Activated naive CD8-positive, alpha-beta T cell treated with anti-CD3 and anti-CD28 coated beads, Interleukin-2, amount 10 ng/mL, durations not matched to agents 7 days and 5 days (primary cell): ENCODE results near the gene THOC5. TPM values are rescaled to one million over a fixed set of nuclear protein-coding genes. Genes with fewer than 3 reads are reported as not detected.
A peak's percentile ranks its signal among the peaks of the same experiment; 100 is the strongest.

Experiments
- ATAC-seq: fragments of 150-1000 bp; cut with Tn5 transposase; one replicate; pipeline ENCODE4 v1.10.0; 2021; ENCODE audit warnings: low read depth, moderate library complexity
- POLR2A ChIA-PET: fragments of 350-600 bp; sonication (Branson Sonifier 250); formaldehyde crosslinking; loops from one replicate; lab custom pipeline; 2021; ENCODE audit warnings: antibody characterized with exemption; lab: Charles Lee
- DNase-seq: peaks from one replicate; pipeline ENCODE4 v3.0.0; 2021
- H3K27ac Mint-ChIP-seq: one replicate; pipeline ENCODE4 v1.8.0; 2022; ENCODE audit warnings: mild to moderate bottlenecking, mixed read lengths
- H3K27me3 Mint-ChIP-seq: one replicate; pipeline ENCODE4 v1.8.0; 2022; ENCODE audit warnings: mild to moderate bottlenecking, moderate library complexity, mixed read lengths
- H3K36me3 Mint-ChIP-seq: one replicate; pipeline ENCODE4 v1.8.0; 2021; ENCODE audit warnings: mild to moderate bottlenecking, mixed read lengths
- H3K4me1 Mint-ChIP-seq: one replicate; pipeline ENCODE4 v1.8.0; 2021; ENCODE audit warnings: mixed read lengths
- H3K4me3 Mint-ChIP-seq: one replicate; pipeline ENCODE4 v1.8.0; 2022; ENCODE audit warnings: mild to moderate bottlenecking, moderate library complexity, mixed read lengths
- H3K9me3 Mint-ChIP-seq: one replicate; pipeline ENCODE4 v1.8.0; 2021; ENCODE audit warnings: mixed read lengths
- total RNA-seq, 2 experiments: library from RNA; stranded (reverse); gene quantifications; one replicate each; pipeline ENCODE4 v1.2.3, GENCODE V29; 2021

Gene THOC5
- total RNA-seq, 2 experiments from 2014 or later = 57.8 to 58.9 TPM

DNA sequence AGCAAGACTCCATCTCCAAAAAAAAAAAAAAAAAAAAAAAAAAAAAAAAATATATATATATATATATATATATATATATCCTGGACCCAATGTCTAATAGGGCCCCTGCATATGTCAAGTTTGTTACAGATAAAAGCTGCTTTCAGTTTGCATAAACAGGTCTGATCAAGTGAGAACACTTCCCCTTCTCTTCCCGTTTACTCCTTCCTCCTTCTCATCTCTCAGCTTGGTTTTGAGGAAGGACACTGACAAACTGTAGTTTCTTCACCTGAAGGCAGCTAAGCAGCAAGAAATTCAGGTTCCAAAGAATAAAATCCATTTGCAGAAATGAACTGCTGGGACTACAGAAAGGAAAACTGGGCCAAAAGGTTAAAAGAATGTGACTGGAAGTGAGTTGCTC, 11.7 kb downstream of the THOC5 start:
- Mint-ChIP-seq H3K36me3 (peaks cover 26% of the 10 kb centered on the region), H3K4me1 (peaks cover 2% of the 10 kb centered on the region), H3K4me3 (no peak overlapping the region), H3K9me3 (no peaks in the 10 kb centered on the region), H3K27me3 (no peaks in the 10 kb centered on the region), H3K27ac (no peak overlapping the region)
- ATAC-seq = no peak
- POLR2A ChIA-PET = interaction anchor here (1.3 kb wide), 1 partner anchor 12 kb away, joined by 3 read pairs; the partner anchor contains the start of gene THOC5
- DNase-seq = no peak

DNA sequence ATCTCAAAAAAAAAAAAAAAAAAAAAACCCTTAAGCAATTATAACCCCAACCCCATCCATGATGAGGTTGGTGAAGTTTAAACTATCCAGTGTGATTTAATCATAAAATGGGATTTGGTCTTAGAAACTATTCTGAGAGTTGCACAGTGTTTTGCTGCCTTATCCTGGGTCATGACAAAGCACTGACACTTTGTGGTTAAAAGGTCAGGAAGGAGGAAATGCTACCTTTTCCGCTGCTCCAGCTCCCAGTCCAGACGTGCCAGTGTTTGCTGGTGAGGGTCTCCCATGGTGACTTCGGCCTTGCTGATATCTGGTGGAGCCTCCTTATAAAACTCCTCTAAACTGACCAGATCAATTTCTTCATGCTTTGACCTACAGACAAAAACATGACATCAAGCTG, 14.5 kb downstream of the THOC5 start:
- no peaks in the 10 kb centered on the region for H3K27me3 Mint-ChIP-seq
- no peaks in the 10 kb centered on the region for H3K9me3 Mint-ChIP-seq
- DNase-seq (no peak), ATAC-seq (no peak)
- H3K4me3 Mint-ChIP-seq = no peak overlapping the region
- H3K27ac Mint-ChIP-seq = no peak overlapping the region
- peaks cover 2% of the 10 kb centered on the region for H3K4me1 Mint-ChIP-seq
- H3K36me3 Mint-ChIP-seq = peaks cover 35% of the 10 kb centered on the region
- POLR2A ChIA-PET = no interaction called here

DNA sequence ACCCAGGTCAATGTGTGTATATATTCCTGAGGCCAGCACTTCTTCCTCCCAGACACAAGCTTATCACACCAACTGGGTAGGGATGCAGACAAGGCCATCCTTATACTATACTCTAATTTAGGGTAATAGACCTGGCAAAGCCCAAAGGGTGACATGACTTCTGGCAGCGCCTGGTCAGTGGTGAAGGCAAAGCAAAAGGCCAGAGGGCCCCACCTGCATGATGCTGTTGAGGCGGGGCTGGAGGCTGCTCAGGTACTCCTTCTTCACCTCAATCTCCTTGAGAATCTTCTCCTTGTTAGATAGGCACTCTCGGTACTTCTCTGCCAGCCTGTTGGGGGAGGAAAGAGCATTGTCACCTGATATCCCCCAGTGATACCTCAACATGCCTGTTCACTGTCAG, 17.1 kb downstream of the THOC5 start:
- Mint-ChIP-seq H3K36me3 (peaks cover 40% of the 10 kb centered on the region), H3K4me3 (no peak overlapping the region), H3K27me3 (no peaks in the 10 kb centered on the region), H3K27ac (no peak overlapping the region), H3K9me3 (no peaks in the 10 kb centered on the region), H3K4me1 (no peaks in the 10 kb centered on the region)
- POLR2A ChIA-PET = no interaction called here
- no peak for DNase-seq
- ATAC-seq = no peak

DNA sequence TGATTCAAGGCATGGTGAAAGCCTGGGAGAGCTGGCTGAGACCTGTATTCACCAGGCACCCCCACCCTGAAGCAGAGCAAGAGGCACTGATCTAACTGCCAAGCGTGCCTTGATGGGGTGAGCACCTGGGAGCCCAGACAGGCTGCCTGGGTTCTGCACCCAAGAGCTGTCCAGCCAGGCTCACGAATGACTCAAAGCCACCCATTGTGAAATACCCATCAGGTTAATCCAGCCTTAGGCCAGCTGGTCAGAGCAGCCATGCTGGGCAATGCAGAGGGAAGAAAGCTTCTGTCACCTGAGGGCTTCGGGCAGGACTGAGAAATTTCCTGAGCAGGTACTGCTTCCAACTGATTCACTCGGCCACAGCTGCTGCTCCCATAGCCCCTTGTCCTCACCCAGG, 22.1 kb downstream of the THOC5 start:
- POLR2A ChIA-PET = interaction anchor here (1.0 kb wide), 1 partner anchor 22 kb away, joined by 3 read pairs; the partner anchor contains the start of gene THOC5
- no peak for ATAC-seq
- Mint-ChIP-seq H3K9me3 (no peaks in the 10 kb centered on the region), H3K4me1 (no peaks in the 10 kb centered on the region), H3K36me3 (peaks cover 36% of the 10 kb centered on the region), H3K27me3 (no peaks in the 10 kb centered on the region), H3K4me3 (no peak overlapping the region), H3K27ac (no peak overlapping the region)
- DNase-seq = no peak

DNA sequence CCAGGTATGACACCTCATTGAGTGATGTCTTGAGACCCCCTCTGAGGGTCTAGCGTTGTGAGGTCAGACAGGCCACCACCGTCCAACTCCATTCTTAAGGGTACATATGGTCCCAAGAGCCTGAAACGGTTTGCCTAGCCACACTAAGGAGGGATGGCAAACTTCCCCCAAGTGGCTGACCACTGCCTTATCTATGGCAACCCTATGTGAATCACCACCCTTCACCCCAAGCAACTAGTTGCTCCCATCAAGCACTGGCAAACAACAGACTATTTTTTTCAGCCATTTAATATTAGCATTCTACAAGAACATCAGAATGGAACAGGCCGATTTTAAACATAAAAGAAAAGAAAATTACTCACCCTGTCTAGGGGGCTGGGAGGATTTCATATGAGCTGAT, 22.8 kb downstream of the THOC5 start:
- Mint-ChIP-seq H3K4me3 (no peak overlapping the region), H3K4me1 (no peaks in the 10 kb centered on the region), H3K27me3 (no peaks in the 10 kb centered on the region), H3K9me3 (no peaks in the 10 kb centered on the region), H3K36me3 (peaks cover 34% of the 10 kb centered on the region), H3K27ac (no peak overlapping the region)
- ATAC-seq (no peak), DNase-seq (no peak)
- POLR2A ChIA-PET = interaction anchor here (0.6 to 1.0 kb wide), 2 partner anchors 23 to 824 kb away, joined by 3 read pairs; partner anchors contain the start of gene THOC5

DNA sequence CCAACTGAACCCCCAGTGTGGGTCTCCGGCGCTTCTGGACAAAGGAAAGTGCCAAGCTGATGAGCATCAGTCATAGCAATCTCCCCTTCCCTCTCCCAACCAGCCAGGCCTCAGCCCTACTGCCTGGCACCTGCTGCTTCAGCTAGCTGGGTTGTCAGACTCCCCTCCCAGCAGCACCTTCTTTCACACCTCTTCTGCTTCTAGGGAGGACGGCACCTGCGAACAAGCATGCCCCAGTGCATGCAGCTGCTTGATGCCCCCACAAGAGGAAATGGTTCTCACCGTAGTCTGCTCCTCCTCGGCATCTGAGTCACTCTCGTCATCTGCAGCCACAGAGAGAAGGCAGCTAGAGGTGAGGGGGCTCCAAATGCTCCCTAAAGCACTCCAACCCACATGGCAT, 25.4 kb downstream of the THOC5 start:
- POLR2A ChIA-PET = no interaction called here
- Mint-ChIP-seq H3K4me1 (no peaks in the 10 kb centered on the region), H3K36me3 (peaks cover 23% of the 10 kb centered on the region)

DNA sequence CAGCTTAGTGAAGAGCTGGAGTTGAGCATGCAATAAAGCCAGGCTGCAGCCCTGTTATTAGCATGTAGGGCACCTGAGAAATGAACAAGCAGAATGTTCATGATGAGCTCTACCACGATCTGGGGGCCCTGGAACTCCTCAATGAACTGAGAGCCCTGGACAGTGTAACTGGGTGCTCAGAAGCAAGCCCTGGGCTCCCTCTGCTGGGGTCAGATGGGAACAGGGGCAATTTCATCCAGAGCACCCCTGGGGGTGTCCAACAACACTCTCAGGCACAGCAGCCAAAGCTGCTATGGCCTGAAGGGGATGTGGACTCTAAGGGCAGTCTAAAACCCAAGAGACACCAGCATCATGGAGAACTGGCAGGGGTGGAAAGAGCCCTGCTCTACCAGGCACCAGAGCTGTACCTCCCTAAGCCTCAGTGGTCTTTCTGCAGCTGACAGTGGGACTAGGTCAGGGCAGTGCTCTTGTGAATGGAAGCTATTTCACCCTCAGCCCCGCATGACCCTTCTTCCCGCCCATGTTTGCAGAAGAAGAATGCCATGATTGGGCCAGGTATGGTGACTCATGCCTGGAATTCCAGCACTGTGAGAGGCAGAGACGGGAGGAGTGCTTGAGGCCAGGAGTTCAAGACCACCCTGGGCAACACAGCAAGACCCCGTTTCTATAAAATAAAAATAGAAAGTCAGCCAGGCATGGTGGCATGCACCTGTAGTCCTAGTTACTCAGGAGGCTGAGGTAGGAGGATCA, 28.9 kb downstream of the THOC5 start:
- Mint-ChIP-seq H3K9me3 (no peaks in the 10 kb centered on the region), H3K4me1 (no peaks in the 10 kb centered on the region), H3K27me3 (no peaks in the 10 kb centered on the region), H3K36me3 (peaks cover 24% of the 10 kb centered on the region), H3K27ac (no peak overlapping the region), H3K4me3 (no peak overlapping the region)
- ATAC-seq = peak; percentile 65
- DNase-seq = peak; percentile 31
- POLR2A ChIA-PET = no interaction called here

More for the DNA sequence above, 25.4 kb downstream of the THOC5 start:
- no peak overlapping the region for H3K4me3 Mint-ChIP-seq
- no peaks in the 10 kb centered on the region for H3K9me3 Mint-ChIP-seq
- no peak overlapping the region for H3K27ac Mint-ChIP-seq
- DNase-seq (no peak), ATAC-seq (no peak)
- no peaks in the 10 kb centered on the region for H3K27me3 Mint-ChIP-seq

DNA sequence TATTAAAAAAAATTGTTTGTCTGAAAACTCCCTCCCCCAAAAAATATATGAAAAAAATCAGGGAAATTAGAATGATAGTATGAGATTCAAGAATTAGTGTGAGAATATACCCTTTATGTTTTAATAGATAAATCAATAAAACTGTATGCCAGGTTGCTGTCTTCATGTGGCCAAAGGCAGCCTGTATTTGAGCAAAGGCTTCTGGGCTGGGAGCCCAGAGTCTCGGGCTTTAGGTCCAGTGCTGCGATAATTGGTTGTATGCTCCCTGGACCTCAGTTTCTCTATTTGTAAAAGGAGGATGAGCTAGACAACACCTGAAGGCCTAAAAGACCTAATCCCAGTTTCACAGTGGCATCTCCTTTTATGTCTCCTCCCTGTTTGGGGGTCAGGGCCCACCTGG, 29.8 kb downstream of the THOC5 start:
- H3K36me3 Mint-ChIP-seq = peaks cover 24% of the 10 kb centered on the region
- POLR2A ChIA-PET = no interaction called here
- H3K27ac Mint-ChIP-seq = no peak overlapping the region

DNA sequence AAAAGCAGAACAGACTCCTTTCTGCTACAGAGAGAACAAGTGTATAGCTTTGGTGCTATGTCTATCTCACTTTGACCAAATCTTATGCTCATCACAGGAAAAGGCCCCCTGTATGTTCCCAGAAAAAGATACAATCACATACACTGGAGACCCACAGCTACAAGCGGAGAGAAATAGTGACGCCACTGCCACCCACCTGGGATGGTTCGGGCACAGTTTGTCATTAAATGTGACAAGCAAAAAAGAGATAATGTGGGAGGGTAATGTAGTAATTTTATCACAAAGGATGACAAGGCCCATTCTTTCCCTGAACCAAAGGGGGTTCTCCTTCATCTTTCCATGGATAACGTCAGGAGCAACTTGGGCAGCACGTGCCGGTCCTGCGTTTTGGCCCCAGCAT, 32.0 kb downstream of the THOC5 start:
- H3K4me3 Mint-ChIP-seq = no peak overlapping the region
- H3K27me3 Mint-ChIP-seq = no peaks in the 10 kb centered on the region
- peaks cover 22% of the 10 kb centered on the region for H3K36me3 Mint-ChIP-seq
- no peaks in the 10 kb centered on the region for H3K4me1 Mint-ChIP-seq
- ATAC-seq (no peak), DNase-seq (no peak)
- POLR2A ChIA-PET = no interaction called here
- no peaks in the 10 kb centered on the region for H3K9me3 Mint-ChIP-seq
- no peak overlapping the region for H3K27ac Mint-ChIP-seq

More for the DNA sequence above, 29.8 kb downstream of the THOC5 start:
- Mint-ChIP-seq H3K4me1 (no peaks in the 10 kb centered on the region), H3K9me3 (no peaks in the 10 kb centered on the region), H3K27me3 (no peaks in the 10 kb centered on the region), H3K4me3 (no peak overlapping the region)
- ATAC-seq (no peak), DNase-seq (no peak)

DNA sequence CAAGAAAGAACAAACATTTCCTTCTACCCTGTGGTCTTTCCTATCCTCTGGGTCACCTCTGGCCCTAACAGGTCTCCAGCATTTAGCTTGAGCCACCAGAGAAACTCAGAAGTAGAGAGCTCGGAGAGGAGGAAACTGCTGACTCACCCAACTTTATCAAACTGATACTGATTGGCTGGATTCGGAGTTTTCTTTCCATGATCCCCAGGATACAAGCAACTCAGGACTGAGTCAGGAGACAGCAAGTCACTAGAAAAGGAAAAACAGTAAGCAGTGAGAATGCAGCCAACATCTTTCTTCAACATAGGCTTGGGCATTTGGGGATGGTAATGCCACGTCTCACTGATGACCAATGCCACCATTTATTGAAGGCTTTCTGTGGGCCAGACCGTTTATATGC, 32.7 kb downstream of the THOC5 start:
- Mint-ChIP-seq H3K9me3 (no peaks in the 10 kb centered on the region), H3K4me3 (no peak overlapping the region), H3K27ac (peak overlapping the region; percentile 68), H3K4me1 (no peaks in the 10 kb centered on the region), H3K36me3 (peaks cover 21% of the 10 kb centered on the region), H3K27me3 (no peaks in the 10 kb centered on the region)
- ATAC-seq (no peak), DNase-seq (no peak)
- POLR2A ChIA-PET = no interaction called here

DNA sequence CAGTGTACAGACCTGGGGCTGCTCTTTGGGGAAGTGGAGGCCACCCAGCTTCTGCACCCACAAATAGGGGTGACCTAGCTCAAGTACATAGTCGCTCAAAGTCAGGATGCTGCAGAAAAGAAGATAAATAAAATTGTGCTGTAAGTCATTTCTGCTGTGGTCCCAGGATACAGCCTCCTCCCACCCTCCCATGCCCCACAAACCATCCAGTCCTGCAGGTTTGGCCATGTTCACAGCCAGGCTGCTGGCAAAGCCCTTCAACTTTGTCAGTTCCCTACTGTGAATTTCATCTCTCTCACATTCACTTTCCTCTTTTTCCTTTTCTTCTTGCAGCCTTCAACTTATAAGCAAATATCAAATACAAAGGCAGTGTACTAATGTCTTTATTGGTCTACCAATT, 33.6 kb downstream of the THOC5 start:
- no peaks in the 10 kb centered on the region for H3K9me3 Mint-ChIP-seq
- H3K4me1 Mint-ChIP-seq = no peaks in the 10 kb centered on the region
- no peak for ATAC-seq
- POLR2A ChIA-PET = no interaction called here
- no peak overlapping the region for H3K27ac Mint-ChIP-seq
- peaks cover 20% of the 10 kb centered on the region for H3K36me3 Mint-ChIP-seq
- no peak overlapping the region for H3K4me3 Mint-ChIP-seq
- no peaks in the 10 kb centered on the region for H3K27me3 Mint-ChIP-seq
- no peak for DNase-seq

DNA sequence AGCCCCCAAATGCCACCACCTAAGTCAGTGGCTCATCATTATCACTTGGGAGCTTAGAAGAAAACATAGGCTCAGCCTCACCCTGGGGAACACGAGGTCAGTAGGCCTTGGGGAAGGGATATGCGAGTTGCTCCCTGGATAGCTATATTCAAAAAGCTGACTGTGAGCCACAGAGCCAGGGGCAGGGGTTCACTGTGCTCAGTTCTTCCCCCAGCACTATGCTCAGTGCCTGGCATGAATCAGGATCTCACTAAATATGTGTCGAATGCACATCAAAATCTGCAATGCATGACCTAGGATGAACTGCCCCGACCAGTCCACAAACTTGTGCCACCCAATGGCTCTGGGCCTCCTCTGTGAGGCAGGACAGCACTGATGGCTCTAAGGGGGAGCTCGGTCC, 35.1 kb downstream of the THOC5 start:
- Mint-ChIP-seq H3K9me3 (no peaks in the 10 kb centered on the region), H3K4me1 (no peaks in the 10 kb centered on the region), H3K4me3 (no peak overlapping the region), H3K36me3 (peaks cover 18% of the 10 kb centered on the region), H3K27me3 (no peaks in the 10 kb centered on the region), H3K27ac (no peak overlapping the region)
- POLR2A ChIA-PET = no interaction called here
- DNase-seq = no peak
- no peak for ATAC-seq

DNA sequence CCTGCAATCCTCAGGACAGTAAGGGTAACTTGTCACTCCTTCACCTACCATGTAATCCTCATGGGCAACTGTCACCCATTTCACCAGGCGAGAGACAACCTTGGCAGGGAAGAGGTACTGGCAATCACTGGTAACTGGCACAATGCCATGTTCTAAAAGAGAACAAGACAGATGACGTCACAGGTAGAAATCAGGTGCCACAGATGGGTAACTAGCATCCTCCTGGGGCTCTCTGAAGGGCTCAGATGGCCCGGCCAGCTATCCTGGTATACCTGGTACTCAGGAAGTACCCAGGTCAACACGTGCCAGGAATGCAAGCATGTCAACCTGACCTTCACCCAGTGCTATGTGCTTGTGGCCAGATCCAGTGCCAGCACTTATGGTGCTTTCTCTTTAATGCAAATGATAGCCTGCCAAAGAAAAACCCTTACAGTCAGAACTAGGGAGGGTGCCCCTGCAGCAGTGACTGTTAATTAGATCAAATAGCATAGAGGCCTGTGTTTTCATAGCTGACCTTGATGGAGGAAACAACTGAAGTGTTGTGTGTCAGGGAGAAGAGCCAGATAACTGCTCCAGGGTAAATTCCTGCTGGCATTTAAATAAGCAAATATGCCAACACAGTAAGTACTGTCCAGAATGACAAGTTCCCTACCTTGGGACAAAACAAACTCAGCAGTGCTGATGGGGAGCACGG, 36.2 kb downstream of the THOC5 start:
- Mint-ChIP-seq H3K27ac (no peak overlapping the region), H3K36me3 (peaks cover 15% of the 10 kb centered on the region), H3K4me3 (no peak overlapping the region), H3K9me3 (no peaks in the 10 kb centered on the region), H3K27me3 (no peaks in the 10 kb centered on the region), H3K4me1 (no peaks in the 10 kb centered on the region)
- DNase-seq = no peak
- POLR2A ChIA-PET = no interaction called here
- ATAC-seq = no peak

DNA sequence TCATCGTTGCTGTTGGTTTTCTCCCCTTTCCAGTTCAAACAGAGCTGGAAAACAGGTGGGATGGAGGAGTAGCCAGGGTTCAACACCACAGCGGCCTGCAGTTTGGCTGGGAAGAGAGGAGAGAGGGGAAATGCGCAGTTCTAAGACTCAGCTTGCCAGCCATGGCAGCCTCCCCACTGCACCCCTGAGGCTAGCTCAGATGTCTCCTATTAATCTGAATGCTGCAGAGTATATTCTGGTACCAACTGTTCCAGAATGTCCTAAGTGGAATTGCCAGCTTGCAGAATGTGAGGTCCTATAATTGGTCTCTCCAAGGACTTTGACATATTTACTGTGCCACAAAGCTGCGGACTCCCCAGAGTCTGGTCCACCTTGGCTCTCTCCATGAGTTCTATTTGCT, 41.5 kb downstream of the THOC5 start:
- ATAC-seq = no peak
- no peaks in the 10 kb centered on the region for H3K27me3 Mint-ChIP-seq
- POLR2A ChIA-PET = no interaction called here
- no peak overlapping the region for H3K27ac Mint-ChIP-seq
- peaks cover 4% of the 10 kb centered on the region for H3K4me1 Mint-ChIP-seq
- peaks cover 16% of the 10 kb centered on the region for H3K36me3 Mint-ChIP-seq
- H3K9me3 Mint-ChIP-seq = no peaks in the 10 kb centered on the region
- DNase-seq = no peak
- no peak overlapping the region for H3K4me3 Mint-ChIP-seq
